ENCODE measurements around the gene IRF4. TPM values are rescaled to one million over a fixed set of nuclear protein-coding genes. Genes with fewer than 3 reads are reported as not detected.

The IRF4 gene
- total RNA-seq, result not detected in 2 replicates

DNA sequence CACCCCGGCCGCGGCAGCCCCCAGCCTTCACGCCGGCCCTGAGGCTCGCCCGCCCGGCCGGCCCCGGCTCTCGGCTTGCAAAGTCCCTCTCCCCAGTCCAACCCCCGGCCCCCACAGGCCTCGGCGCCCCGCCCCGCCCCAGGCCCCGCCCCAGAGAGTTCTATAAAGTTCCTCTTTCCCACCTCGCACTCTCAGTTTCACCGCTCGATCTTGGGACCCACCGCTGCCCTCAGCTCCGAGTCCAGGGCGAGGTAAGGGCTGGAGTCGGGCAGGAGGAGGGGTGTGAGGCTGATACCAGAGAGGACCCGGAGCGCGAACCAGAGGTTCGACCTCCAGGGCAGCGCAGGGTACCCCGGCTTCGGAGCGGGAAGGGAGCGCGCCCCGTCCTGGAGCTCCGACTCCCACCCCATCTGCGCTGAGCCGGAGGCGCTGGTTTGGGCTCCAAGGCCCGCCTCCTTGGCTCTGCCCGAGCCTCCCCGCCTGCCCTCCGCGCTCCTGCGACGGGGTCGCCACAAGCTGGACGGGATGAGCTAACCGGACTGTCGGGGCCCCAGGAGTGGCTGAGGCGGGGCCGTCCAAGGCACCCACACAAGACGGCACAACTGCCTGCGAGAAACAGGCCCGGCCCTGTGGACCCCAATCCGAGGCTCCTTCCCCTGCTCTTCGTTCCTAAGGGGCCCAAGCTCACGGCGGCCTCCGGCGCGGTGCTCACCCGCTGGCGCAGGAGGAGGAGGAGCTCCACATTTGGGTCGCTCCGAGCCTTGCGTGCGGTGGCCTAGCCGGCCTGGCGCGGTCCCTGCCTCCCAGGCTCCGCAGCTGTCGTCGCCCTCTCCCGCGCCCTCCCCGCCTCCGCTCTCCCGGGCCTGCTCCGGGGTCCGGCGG is at the start of gene IRF4:
Gene IRF4 (plus strand): TSS at position 194 of the 882 bp plus-strand sequence. CDS start 1,401 bp downstream, outside the sequence.
- no peak for DNase-seq (ENCODE audit: low read depth)

DNA sequence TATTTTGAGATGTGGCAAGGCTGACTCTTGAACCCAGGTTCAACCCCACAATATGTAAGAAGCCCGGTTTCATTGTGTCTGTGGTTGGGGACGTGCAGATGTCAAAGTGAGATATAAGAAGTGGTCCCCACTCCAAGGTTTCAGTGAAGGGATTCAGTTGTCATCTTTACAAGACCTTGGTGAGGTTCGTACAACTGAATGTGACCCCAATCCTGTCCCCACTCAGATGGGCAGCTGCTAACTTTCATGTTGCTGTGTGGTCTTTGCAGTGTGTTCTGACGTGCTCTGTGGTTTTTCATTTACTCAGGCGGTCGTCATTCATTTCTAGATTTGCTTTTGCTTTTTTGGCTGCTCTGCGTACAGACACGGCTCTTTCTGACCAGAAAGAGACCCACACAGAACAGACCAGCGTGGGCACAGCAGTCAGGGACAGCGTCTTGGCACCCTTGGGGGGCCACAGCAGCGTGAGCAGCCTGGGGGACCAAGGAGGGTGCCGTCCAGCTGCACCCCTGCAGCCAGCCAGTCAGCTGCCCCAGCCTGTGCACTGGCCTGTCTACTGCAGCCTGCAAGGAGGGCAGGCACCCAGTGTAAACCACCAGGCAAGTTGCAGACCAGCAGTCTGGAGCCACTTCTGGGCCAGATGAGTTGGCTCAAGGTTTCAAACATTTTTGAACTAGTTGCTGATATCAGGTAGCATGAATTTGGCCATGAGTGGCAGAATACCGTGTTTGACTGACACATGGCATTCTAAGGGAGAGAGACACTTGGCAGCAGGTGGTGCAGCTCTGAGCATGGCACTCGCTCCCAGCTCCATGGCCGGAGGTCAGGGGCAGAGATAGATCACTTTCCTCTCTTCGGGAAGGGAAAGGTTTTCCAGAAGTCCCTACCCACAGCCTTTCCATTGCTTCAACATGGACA is 49.4 kb upstream of the IRF4 start:
- no peak for DNase-seq (ENCODE audit: low read depth)

DNA sequence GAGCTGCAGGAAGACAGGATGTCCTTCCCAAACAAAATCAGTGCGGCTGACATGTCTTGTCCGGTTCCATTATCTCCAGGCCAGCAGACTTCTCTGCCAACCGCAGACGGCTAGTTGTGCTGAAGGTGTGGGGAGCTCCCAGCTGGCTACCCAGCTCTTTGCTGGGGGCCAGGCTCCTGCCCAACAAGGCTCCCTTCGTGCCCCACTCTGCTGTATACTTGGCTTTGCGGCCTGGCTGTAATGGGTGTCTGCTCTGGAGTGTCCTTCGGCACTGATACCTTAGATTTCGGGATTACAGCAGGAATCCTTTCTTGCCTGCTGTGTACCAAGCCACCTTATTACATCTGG is 48.7 kb upstream of the IRF4 start:
- no peak for DNase-seq (ENCODE audit: low read depth)

DNA sequence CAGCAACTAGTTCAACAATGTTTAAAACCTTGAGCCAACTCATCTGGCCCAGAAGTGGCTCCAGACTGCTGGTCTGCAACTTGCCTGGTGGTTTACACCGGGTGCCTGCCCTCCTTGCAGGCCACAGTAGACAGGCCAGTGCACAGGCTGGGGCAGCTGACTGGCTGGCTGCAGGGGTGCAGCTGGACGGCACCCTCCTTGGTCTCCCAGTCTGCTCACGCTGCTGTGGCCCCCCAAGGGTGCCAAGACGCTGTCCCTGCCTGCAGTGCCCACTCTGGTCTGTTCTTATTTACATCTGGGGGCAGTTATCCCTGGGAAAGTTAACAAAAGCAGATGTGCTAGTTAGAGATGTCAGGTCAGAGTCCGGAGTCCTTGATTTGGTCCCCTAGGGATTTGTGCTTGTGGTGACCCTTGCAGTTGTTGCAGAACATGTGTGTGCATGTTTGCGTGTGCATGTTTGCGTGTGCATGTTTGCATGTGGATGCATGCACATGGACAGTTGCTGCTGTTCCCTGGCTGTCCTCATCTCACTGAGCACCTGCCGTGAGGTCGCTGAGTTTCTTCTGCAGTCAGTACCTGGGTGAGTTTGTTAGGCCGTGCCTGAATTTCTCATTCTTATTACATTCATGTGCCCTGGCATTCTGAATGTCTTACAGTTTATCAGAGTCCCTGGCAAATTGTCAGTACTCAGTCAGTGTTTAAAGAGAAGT is 48.2 kb upstream of the IRF4 start:
- no peak for DNase-seq (ENCODE audit: low read depth)

DNA sequence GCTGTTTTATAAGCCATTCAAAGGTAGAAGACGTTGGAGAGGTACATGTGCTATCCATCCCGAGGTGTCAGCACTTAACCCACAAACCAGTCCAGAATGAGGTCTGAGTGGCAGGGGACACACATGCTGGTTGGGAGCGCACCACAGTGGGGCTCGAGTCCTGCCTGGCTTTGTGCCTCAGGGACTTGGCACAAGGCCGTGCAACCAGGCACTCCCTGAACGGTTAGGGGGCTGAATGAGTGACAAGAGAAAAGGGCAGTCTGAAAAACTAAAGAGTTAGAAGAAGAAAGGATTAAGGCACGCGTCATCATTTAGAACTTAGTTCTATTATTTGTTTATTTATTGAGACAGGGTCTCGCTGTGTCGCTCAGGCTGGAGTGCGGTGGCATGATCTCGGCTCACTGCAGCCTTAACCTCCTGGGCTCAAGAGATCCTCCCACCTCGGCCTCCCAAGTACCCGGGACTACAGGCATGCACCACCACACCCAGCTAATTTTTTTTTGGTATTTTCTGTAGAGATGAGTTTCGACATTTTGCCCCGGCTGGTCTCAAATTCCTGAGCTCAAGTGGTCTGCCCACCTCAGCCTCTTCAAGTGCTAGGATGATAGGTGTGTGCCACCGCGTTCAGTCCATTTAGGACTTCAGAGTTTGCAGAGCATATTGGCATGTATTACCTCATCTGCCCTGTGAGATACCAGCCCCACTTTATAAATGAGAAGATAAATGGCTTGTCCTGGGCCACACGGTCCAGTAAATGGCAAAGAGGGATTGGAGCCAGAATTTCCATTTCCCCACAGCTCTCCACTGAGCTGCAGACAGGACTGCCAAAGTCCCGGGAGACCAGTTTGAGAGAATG is 47.4 kb upstream of the IRF4 start:
- no peak for DNase-seq (ENCODE audit: low read depth)

DNA sequence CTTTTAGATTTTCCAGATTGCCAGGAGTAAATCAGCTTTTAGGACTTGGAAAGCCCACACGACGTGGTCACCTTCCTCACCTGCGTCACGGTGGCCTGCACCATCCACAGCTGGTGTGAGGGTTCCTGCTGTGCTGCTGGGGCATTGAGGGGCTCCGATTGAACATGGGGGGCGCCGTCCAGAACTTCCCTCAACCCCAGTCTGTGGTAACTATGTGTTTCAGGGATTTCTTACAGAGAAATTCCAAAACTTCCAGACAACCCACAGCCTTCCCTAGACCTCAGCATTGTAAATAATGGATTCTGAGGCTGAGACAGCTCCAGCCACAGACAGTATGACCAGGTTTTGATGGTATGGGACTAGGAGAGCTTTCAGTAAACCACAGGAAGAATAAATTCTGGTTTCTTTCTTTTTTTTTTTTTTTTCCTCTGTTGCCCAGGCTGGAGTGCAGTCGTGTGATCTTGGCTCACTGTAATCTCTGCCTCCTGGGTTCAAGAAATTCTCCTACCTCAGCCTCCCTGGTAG is 46.7 kb upstream of the IRF4 start:
- DNase-seq (ENCODE audit: low read depth), result no peak

DNA sequence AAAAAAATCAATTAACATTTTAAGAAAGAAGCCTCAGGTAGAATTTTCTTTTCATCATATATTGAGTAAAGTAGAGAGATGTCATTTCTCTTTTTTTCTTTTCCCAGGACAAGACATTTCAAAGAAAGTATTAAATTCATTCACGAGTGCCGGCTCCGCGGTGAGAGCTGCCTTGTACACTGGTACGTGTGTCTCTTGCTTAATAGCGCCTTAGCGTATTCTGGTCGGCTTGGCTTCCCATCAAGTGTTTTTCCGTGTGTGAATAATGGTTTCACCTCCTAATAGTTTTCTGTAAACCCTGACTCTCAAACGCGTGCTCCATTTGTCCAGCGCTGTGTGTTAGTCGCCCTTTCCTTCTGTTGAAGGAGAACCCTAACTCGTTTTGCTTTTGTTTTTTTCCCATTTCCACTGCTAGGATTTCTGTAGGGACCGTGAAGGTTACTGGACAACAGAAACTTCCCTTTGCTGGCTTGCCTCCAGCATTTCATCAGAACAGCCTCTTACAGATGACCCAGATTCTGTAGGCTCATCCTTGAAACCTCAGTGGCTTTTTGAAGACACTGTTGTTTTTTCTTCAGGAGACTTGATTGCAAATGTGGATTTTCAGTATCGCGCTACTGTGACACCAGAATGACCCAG is 45.7 kb upstream of the IRF4 start:
- no peak for DNase-seq (ENCODE audit: low read depth)

DNA sequence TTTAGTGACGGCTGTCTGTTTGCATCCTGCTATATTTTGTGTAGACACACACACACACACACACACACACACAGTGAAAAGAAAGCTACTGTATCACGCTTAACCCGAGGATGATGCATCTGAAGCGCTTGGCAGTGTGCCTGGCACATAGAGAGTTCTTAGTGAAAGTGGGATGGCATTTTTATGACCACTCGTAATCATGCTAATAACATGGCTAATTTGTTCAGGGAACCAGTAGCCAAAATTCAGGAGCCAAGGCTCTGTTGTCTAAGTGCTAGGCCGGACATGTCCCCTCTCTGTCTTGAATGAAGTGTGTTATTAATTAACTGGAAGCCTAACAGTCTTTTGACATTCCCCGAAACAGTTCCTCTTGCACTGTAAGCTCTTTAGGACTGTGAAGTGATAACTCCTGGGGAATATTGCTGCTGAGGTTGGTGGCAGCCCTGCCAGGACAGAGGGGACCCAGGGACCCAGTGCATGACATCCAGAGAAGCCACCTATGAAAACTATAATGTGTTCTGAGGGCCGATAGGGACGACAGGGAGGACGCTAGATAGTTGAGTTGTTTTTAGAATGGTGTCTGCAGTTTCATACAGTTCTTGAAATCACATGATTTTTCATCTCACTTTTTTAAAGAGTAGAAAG is 45.0 kb upstream of the IRF4 start:
- no peak for DNase-seq (ENCODE audit: low read depth)

DNA sequence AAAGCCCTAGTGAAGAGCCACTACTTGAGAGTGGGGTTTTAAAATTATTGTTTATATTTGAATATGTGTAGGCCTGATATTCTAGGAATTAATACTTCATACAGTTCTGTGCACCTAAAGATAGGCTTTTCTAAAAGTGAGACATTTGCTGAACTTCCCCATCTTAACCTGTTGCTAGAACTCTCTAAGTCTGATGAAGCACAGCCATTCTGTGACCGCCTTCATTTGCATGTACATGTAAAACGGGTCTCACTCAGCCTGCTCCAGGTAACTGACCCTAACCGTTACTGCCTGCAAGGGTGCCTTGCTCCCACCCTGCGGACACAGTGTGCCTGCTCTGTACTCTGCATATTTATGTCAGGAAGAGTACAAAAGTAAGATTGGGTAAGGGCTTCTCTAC is 44.3 kb upstream of the IRF4 start:
- DNase-seq (ENCODE audit: low read depth), result no peak

DNA sequence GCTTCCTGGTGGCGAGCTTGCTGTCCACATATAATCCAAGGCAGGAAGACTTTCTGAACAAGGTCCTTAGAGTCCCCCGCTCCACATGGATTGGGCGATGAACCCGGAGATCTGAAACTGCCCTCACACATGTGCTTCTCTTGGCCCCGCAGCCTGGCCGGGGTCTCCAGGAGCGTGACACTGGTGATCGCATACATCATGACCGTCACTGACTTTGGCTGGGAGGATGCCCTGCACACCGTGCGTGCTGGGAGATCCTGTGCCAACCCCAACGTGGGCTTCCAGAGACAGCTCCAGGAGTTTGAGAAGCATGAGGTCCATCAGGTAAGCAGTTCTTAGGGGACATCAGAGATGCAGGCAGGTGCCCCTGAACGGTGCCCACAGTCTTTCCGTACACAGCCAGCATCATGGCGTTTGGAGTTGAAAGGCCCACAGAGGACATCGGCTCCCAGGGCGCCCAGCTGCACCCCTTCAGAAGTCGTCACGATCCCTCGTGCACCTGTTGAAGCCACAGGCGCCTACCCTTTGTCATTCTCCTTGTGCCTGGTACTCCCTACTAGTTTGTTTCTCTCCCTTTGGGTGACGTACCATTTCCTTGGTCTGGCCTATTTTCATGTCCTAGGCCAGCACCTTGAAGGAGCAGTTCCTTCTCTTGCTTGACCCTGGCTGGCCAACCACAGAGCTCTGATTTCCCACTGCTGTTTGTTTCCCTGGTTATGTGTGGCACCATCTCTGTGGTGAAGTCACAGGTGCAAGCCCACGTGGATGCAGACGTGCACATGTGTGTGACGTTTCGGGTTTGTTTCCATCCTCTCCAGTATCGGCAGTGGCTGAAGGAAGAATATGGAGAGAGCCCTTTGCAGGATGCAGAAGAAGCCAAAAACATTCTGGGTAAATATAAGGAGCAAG is 43.3 kb upstream of the IRF4 start:
- no peak for DNase-seq (ENCODE audit: low read depth)

DNA sequence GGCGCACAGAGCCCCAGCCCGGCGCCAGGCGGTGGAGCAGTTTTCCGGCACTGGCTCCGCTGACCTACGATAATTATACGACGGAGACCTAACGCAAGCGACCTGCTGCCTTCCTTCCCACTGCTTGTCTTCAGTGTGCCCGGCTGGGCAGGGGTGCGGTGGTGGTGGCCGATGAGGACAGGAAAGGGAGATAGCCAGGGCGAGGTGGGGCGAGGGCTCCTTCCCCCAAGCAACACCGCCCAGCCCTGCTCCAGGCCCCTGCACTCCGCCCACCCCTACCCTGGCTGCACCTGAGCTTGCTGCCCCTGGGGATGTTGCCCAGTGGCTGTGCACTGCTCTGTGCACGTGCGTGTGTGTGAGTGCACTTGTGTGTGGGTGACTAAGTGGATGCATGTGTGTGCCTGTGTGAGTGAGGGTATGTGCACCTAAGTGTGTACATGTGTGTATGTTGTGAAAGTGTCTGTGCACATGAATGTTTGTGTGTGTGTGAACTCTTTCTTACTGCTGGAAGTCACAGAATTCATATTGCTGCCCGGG is 42.6 kb upstream of the IRF4 start:
- no peak for DNase-seq (ENCODE audit: low read depth)

DNA sequence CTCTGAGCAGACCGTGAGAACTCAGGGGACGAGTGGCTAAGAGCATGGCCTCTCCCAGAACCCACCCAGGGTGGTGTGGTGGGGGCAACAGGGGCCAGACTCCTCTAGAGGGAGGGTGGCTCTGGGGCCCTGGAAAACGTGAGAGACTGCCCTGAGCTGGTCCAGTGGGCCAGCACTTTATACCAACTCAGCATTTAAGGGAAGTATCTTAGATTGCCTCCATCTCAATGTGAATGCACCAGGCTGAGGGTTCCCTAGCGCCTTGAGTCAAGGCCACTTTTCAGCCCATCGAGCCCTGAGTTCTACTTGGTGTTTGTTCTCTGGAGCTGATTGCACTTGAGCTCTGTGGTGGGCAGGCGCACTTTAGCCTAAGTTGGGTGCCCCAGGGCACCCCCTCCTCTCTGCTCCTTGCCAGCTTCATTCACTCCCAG is 42.0 kb upstream of the IRF4 start:
- DNase-seq (ENCODE audit: low read depth), result no peak

DNA sequence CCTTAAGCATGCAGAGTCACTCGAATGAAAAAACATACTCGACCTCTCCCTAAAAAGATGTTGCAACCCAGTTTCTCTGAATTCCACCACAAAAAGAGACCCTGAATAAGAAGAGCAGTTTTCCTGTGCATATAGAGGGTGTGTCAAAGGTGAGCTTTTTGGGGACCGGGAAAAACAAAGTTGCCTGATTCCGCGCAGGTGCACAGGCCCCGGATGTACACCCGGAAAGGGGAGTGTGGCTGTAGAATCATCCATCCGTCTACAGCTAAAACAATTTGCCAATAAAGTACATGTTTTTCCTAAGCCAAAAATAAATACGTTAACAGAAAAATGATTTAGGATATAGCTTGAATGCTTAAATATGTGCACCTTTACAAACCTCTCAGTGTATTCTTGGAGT is 41.2 kb upstream of the IRF4 start:
- DNase-seq (ENCODE audit: low read depth), result no peak

DNA sequence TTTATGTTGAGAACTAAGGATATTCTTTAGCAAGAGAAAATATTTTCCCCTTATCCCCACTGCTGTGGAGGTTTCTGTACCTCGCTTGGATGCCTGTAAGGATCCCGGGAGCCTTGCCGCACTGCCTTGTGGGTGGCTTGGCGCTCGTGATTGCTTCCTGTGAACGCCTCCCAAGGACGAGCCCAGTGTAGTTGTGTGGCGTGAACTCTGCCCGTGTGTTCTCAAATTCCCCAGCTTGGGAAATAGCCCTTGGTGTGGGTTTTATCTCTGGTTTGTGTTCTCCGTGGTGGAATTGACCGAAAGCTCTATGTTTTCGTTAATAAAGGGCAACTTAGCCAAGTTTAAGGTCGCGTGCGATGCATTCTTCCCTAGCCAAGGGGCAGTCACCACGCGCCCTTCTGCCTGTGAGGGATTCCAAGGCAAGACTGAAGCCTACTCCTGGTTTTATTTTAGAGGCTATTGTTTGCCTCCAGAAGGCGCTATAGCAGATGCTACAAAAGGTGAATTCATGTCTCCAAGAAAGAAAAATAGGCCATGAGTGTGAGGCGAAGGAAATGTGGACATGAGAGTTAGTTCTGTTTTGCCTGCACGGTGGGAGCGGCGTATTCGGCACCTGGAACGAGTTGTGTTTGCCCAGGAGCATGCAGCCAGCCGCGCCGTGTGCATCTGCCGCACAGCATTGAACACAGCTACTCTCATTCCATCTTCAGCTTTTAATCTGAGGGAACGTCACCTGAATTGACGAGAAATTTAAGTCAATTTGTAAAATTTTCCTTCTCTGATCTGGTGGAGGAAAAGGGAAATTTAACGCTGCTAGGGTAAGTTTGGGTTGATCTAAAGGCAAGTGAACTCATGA is 40.3 kb upstream of the IRF4 start:
- no peak for DNase-seq (ENCODE audit: low read depth)

DNA sequence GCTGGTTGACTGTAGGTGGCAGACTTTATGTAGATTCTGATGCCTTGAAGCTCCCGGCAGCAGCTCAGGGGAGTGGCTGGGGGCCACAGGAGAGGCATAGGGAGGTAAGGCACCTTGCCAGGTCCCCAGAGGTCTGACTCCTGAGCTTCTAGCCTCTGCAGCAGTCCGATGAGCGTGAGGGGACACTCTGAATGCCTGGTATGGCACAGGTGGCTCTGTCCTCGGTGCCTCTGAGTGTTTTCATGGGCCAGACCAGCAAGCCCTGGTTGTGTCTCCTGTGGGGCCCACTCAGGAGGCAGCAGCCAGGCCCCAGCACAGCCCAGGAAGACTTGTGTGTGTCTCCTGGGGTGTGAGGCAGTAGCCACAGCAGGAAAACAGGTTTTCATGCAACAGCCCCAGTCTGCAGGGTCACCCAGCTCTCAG is 39.7 kb upstream of the IRF4 start:
- DNase-seq (ENCODE audit: low read depth), result no peak

DNA sequence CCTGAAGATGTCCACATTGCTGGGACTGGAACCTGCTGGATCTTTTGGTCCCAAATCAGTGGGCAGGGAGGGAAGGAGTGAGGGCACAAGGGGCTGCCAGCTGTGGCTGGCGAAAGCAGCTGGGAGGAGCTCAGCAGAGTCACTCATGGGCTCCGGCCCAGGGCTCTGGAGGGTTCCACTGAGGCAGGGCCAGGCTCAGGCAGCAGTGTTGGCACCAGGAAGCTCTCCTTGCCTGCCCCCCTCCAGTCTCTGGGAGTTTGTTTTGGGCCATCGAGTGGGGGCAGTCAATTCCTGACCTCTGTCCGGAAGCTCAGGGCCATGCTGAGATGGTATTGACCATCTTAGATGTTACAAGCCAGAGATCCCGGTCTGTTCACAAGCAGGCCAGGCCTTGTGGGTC is 39.1 kb upstream of the IRF4 start:
- no peak for DNase-seq (ENCODE audit: low read depth)

DNA sequence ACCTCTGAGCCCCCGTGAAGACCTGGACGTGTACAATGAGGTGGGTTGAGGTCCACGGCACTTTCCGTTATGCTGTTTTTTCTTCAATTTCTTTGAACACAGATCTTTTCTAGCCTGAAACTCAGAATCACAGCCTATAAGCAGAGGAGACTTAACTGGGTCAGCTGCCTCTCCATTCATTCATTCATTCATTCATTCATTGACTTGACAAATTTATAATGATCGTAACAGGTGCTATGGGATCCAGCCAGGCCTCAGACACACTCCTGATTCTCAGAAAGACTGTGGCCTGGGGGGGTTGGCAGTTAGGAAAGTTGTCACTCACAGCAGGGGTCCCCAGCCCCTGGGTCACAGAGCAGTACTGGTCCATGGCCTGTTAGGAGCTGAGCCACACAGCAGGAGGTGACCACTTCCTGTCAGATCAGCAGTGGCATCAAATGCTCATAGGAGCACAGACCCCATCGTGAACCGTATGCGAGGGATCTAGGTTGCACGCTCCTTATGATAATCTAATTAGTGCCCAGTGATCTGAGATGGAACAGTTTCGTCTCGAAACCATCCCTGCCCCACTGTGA is 38.6 kb upstream of the IRF4 start:
- no peak for DNase-seq (ENCODE audit: low read depth)
